ENCODE measurements around the gene SLC12A9.

The SLC12A9 gene

GRCh38 chr7:100860702-100861615 lies 8.4 kb downstream of the SLC12A9 start:
- no peak for DNase-seq (ENCODE audit: low read depth in 2 of 2, low spot score in 1 of 2)

- DNase-seq (ENCODE audit: low read depth in 2 of 2, low spot score in 1 of 2) = no peak
Observed at GRCh38 chr7:100861616-100861985, 9.1 kb downstream of the SLC12A9 start.

DNA sequence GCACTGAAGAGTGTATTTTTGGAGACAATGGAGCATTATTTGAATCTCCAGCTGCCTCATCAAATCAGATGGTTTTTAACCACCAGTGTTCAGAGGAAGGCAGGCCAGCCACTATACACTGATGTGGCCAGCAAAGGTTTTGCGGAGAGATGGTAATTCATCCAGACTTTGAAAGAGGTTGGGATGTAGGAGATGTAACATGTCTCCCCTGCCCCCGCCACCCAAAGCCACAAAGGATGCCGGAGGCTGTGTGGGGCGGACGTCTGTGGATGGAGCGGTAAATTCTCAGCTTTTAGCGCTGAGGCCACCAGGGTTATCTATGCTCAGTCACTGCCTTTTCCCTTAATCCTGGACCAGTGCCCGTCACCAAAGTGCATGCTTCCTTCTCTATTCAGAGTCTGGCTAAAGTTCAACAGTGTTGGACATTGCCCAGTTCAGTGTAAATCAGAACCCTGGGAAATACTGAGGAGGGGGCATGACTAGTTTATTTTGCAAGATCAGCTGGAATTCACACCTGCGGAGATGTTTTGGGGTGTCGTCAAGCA lies 11.0 kb downstream of the SLC12A9 start:
- no peak for DNase-seq (ENCODE audit: low read depth in 2 of 2, low spot score in 1 of 2)

GRCh38 chr7:100864263-100864845 lies 11.8 kb downstream of the SLC12A9 start:
- no peak for DNase-seq (ENCODE audit: low read depth in 2 of 2, low spot score in 1 of 2)

- no peak for DNase-seq (ENCODE audit: low read depth in 2 of 2, low spot score in 1 of 2)
Observed at GRCh38 chr7:100865372-100865911, 12.9 kb downstream of the SLC12A9 start.

- DNase-seq (ENCODE audit: low read depth in 2 of 2, low spot score in 1 of 2) = no peak
Observed at GRCh38 chr7:100865938-100866728, 13.6 kb downstream of the SLC12A9 start.

DNA sequence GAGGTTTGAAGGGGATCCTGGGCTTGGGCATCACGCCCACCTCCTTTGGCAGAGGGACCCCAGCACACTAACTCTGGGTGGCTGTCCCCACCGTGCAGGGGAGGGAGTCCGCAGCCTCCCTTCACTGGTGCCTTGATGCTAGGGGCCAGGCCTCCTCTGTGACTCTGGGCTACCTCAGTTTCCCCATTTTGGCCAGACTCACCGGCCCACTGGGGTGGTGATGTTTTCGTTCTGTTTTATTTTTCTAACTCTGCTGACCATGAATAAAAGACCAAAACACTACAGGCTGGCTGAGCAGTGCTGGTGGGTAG lies 14.2 kb downstream of the SLC12A9 start:
- DNase-seq (ENCODE audit: low read depth in 2 of 2, low spot score in 1 of 2) = no peak

GRCh38 chr7:100867040-100867775 lies 14.7 kb downstream of the SLC12A9 start, which contains the start of gene TRIP6:
Gene TRIP6, plus strand, starts transcription at chr7:100867387. Its CDS starts 111 bp downstream, at chr7:100867498.
- no peak for DNase-seq (ENCODE audit: low read depth in 2 of 2, low spot score in 1 of 2)

DNA sequence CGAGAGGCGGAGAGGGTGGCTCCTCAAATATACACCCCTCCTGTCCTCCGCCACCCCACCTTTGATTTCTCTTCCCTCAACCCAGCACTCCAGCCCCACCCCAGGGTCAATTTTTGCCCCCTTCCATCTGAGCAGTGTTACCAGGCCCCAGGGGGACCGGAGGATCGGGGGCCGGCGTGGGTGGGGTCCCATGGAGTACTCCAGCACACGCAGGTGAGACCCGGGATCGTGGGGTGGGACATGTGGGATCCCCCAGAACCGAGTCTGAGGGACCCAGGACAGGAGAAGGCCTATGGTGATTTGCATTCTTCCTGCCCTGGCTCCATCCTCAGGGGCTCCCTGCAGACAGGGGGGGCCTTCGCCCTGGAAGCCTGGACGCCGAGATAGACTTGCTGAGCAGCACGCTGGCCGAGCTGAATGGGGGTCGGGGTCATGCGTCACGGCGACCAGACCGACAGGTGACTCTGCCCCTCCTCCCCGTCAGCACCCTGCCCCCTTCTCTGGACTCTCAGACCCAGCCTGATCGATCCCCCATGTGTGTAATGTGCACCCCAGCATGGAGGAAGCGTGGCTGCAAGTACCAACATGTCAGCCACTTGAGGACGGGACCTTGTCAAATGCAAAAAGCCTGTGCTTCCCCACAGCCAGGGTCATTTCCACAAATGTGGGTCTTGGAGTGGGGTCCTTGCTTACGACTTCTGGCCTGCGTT lies 15.4 kb downstream of the SLC12A9 start:
- no peak for DNase-seq (ENCODE audit: low read depth in 2 of 2, low spot score in 1 of 2)

- no peak for DNase-seq (ENCODE audit: low read depth in 2 of 2, low spot score in 1 of 2)
Observed at GRCh38 chr7:100873599-100874299, 21.2 kb downstream of the SLC12A9 start.

- no peak for DNase-seq (ENCODE audit: low read depth in 2 of 2, low spot score in 1 of 2)
Observed at GRCh38 chr7:100874300-100874576, 21.7 kb downstream of the SLC12A9 start.

- peak; percentile 96 for DNase-seq (ENCODE audit: low read depth in 2 of 2, low spot score in 1 of 2)
Observed at GRCh38 chr7:100874577-100875355, 22.3 kb downstream of the SLC12A9 start, which contains the start of gene SRRT. Gene SRRT, plus strand, starts transcription at chr7:100875103. Its CDS starts 488 bp downstream, at chr7:100875591.

DNA sequence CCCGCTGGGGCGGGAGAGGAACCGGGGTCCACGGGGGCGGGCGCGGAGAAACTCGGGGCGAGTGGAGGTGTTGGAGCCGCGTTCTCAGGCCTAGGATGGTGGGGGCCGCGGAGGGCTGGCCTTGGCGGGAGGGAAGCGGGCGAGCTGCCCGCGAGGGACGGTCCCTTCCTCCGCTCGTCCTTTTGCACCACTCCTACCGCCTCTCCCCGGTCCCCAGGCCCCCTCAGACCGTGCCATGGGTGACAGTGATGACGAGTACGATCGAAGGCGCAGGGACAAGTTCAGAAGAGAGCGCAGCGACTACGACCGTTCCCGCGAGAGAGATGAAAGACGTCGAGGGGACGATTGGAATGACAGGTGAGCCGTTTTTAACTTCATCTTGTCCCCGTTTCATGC lies 22.8 kb downstream of the SLC12A9 start:
- no peak for DNase-seq (ENCODE audit: low read depth in 2 of 2, low spot score in 1 of 2)

- DNase-seq (ENCODE audit: low read depth in 2 of 2, low spot score in 1 of 2) = no peak
Observed at GRCh38 chr7:100878013-100878412, 25.5 kb downstream of the SLC12A9 start.

- no peak for DNase-seq (ENCODE audit: low read depth in 2 of 2, low spot score in 1 of 2)
Observed at GRCh38 chr7:100878685-100879084, 26.2 kb downstream of the SLC12A9 start.

GRCh38 chr7:100879685-100880261 lies 27.3 kb downstream of the SLC12A9 start:
- no peak for DNase-seq (ENCODE audit: low read depth in 2 of 2, low spot score in 1 of 2)

GRCh38 chr7:100880645-100881044 lies 28.1 kb downstream of the SLC12A9 start:
- DNase-seq (ENCODE audit: low read depth in 2 of 2, low spot score in 1 of 2) = no peak

DNA sequence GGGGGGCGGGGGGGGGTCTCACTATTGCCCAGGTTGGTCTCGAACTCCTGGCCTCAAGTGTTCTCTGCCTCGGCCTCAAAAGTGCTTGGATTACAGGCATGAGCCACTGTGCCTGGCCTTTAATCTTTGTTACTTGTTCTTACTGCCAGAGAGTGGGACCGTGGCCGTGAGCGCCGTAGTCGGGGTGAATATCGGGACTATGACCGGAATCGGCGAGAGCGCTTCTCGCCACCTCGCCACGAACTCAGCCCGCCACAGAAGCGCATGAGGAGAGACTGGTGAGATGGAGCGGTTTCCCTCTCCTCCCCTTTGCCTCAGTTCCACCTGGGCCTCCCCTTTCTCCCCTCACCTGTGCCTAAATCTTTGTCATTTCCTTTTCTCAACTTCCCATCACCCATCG lies 28.6 kb downstream of the SLC12A9 start:
- no peak for DNase-seq (ENCODE audit: low read depth in 2 of 2, low spot score in 1 of 2)

All from stimulated activated CD8-positive, alpha-beta memory T cell treated with anti-CD3 and anti-CD28 coated beads, Interleukin-4, amount 100 ng/mL, for 1 hour (primary cell).